Kidney (tissue), 14 donors: ENCODE data around the gene IL1RAP. TPM values are rescaled to one million over a fixed set of nuclear protein-coding genes. Genes with fewer than 3 reads are reported as not detected.

Experiments
- DNase-seq, 5 donors: peaks; one replicate each; pipeline ENCODE4 v3.0.0-alpha.2; 2013 to 2020
- FAIRE-seq: peaks from 2 replicates; lab custom pipeline; 2012; peaks lifted over from hg19 to GRCh38; lab: Jason Lieb, UNC
- H3K27ac ChIP-seq, 2 donors: one replicate each; pipeline ENCODE4 v1.7.0; 2013; ENCODE audit warnings: low read depth in 2 of 2, low read length in 2 of 2, inconsistent platforms in 1 of 2
- H3K27me3 ChIP-seq: one replicate; pipeline ENCODE4 v1.7.1; 2013; ENCODE audit warnings: low read length, inconsistent platforms; ENCODE audit not compliant: control insufficient read depth, insufficient read depth
- H3K36me3 ChIP-seq, 3 donors: one replicate each; pipeline versions ENCODE4 v1.7.0 to v1.7.1; 2013; ENCODE audit warnings: low read length in 3 of 3, control low read depth in 1 of 3, inconsistent platforms in 1 of 3; ENCODE audit not compliant: insufficient read depth in 3 of 3, control insufficient read depth in 2 of 3
- H3K4me1 ChIP-seq, 3 donors: one replicate each; pipeline versions ENCODE4 v1.7.0 to v1.7.1; 2013; ENCODE audit warnings: low read length in 3 of 3, inconsistent platforms in 1 of 3, low read depth in 1 of 3; ENCODE audit not compliant: control insufficient read depth in 2 of 3, insufficient read depth in 2 of 3
- H3K4me3 ChIP-seq, 3 donors: one replicate each; pipeline versions ENCODE4 v1.7.0 to v1.8.1; 2013; ENCODE audit warnings: low read length in 3 of 3, control low read depth in 1 of 3, inconsistent platforms in 1 of 3
- H3K9ac ChIP-seq, 3 donors: one replicate each; pipeline versions ENCODE4 v1.7.0 to v1.7.1; 2013; ENCODE audit warnings: low read length in 3 of 3, control low read depth in 1 of 3, inconsistent platforms in 1 of 3
- H3K9me3 ChIP-seq, 3 donors: one replicate each; pipeline versions ENCODE4 v1.7.0 to v1.7.1; 2013; ENCODE audit warnings: low read length in 3 of 3, control low read depth in 1 of 3, inconsistent platforms in 1 of 3; ENCODE audit not compliant: control insufficient read depth in 2 of 3, insufficient read depth in 1 of 3
- CTCF ChIP-seq: IDR thresholded peaks from 3 replicates; pipeline ENCODE4 v1.5.1; 2012; ENCODE audit warnings: mild to moderate bottlenecking, moderate library complexity, borderline replicate concordance; ENCODE audit not compliant: insufficient read depth; ENCODE audit errors: extremely low read depth
- intact Hi-C: fragments of 100-400 bp; cut with DNase I; formaldehyde crosslinking; loops from one replicate; pipeline ENCODE4 v1.11.1; 2022
- polyA plus RNA-seq: library from polyadenylated mRNA; stranded (reverse); fragments of 350-450 nt; fragmentation: Illumina TruSeq; extraction: RNeasy Lipid Tissue Mini Kit (QIAGEN cat#74804); gene quantifications from one replicate; pipeline ENCODE4 v1.2.3, GENCODE V29; 2014; ENCODE audit warnings: low read depth, low replicate concordance; ENCODE audit not compliant: insufficient read depth
- total RNA-seq: library from RNA; stranded (reverse); fragmentation: NEBNext Ultra II Directional; extraction: Animal tissue kit (Norgen Biotek cat#: 25700); gene quantifications from one replicate; pipeline ENCODE4 v1.2.1, GENCODE V29; 2021
- donor health status: control.
- donor health status: control.
- donor health status: control.
- donor health status: control.
- donor health status: control.
- donor health status: DM: yes; HTN: yes; CAD: no.
- donor health status: Normal renal cell carcinoma (clear cell type).

The IL1RAP gene
- total and polyA plus RNA-seq, 2 donors from 2014 or later = 1.7 to 10.0 TPM

- Histone ChIP-seq H3K4me1 (no peaks in the 10 kb centered on the region), H3K36me3 (no peaks in the 10 kb centered on the region), H3K4me3 (no peak overlapping the region), H3K27me3 (no peaks in the 10 kb centered on the region), H3K9ac (no peak overlapping the region), H3K27ac (no peak overlapping the region), H3K9me3 (no peaks in the 10 kb centered on the region)
- intact Hi-C loops = no loop called here
- DNase-seq (peak in 3 of 5 donors; percentile 12 to 87 (median 53)), FAIRE-seq (no peak)
- no peak for TF ChIP-seq CTCF
Observed at GRCh38 chr3:190566043-190566933, 52.4 kb downstream of the IL1RAP start.

GRCh38 chr3:190568036-190568435, 54.2 kb downstream of the IL1RAP start:
- Histone ChIP-seq H3K9ac (no peak overlapping the region), H3K4me1 (no peaks in the 10 kb centered on the region), H3K9me3 (no peaks in the 10 kb centered on the region), H3K4me3 (no peak overlapping the region), H3K36me3 (no peaks in the 10 kb centered on the region), H3K27me3 (no peaks in the 10 kb centered on the region), H3K27ac (no peak overlapping the region)
- DNase-seq (no peak), FAIRE-seq (no peak)
- intact Hi-C loops = no loop called here
- TF ChIP-seq CTCF = no peak

- FAIRE-seq = no peak
- H3K9ac ChIP-seq = no peak overlapping the region
- no peak for DNase-seq
- no peaks in the 10 kb centered on the region for H3K36me3 ChIP-seq
- no peak overlapping the region for H3K4me3 ChIP-seq
- H3K9me3 ChIP-seq = no peaks in the 10 kb centered on the region
- intact Hi-C loops = no loop called here
- H3K27me3 ChIP-seq = no peaks in the 10 kb centered on the region
- no peak for TF ChIP-seq CTCF
- no peaks in the 10 kb centered on the region for H3K4me1 ChIP-seq
- no peak overlapping the region for H3K27ac ChIP-seq
Observed at GRCh38 chr3:190574473-190574872, 60.6 kb downstream of the IL1RAP start.
